ENCODE measurements around the gene DLGAP5.

The DLGAP5 gene

GRCh38 chr14:55107766-55108554, 83.4 kb downstream of the DLGAP5 start:
- DNase-seq: peak; percentile 19

GRCh38 chr14:55105991-55106390, 85.4 kb downstream of the DLGAP5 start:
- no peak for DNase-seq

GRCh38 chr14:55103971-55104954, 87.1 kb downstream of the DLGAP5 start:
- no peak for DNase-seq

- peak; percentile 62 for DNase-seq
Measured at GRCh38 chr14:55103005-55103640, 88.3 kb downstream of the DLGAP5 start.

GRCh38 chr14:55102141-55102621, 89.2 kb downstream of the DLGAP5 start:
- peak; percentile 56 for DNase-seq

- no peak for DNase-seq
Measured at GRCh38 chr14:55101698-55102097, 89.7 kb downstream of the DLGAP5 start.

GRCh38 chr14:55099756-55100155, 91.6 kb downstream of the DLGAP5 start:
- no peak for DNase-seq

GRCh38 chr14:55098561-55098898, 92.9 kb downstream of the DLGAP5 start:
- DNase-seq: no peak
